GM19455 (cell line): ENCODE measurements around the gene TNRC6C.

ENCODE experiments used
- ATAC-seq: cut with Tn5 transposase; IDR thresholded peaks from one replicate; pipeline ENCODE4 v1.9.1; 2021; ENCODE audit not compliant: unreplicated experiment

Gene TNRC6C

DNA sequence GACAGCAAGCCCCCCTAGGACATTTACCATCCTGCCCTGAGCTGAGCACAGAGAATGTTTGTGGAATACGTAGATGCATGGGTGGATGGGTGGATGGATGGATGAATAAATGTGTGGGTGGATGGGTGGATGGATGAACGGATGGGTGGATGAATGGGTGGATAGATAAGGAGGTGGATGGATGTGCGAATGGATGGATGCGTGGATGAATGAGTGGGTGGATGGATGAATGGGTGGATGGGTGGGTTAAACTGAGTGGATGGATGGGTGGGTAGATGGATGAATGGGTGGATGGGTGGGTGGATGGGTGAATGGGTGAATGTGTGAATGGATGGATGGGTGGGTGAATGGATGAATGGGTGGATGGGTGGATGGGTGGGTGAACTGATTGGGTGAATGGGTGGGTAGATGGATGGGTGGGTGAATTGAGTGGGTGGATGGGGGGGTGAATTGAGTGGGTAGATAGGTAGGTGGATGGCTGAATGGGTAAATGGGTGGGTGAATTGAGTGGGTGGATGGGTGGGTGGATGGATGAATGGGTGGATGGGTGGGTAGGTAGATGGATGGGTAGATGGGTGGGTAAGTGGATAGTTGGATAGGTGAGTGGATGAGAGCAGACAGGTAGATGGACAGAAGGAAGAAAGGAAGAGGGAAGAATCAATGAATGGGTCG, 164.9 kb downstream of the TNRC6C start:
- ATAC-seq, result no peak

- no peak for ATAC-seq
Observed at GRCh38 chr17:78124081-78124835, 165.8 kb downstream of the TNRC6C start.

- ATAC-seq, result no peak
Observed at GRCh38 chr17:78124836-78125137, 166.3 kb downstream of the TNRC6C start.

- ATAC-seq, result no peak
Observed at GRCh38 chr17:78125138-78125913, 166.8 kb downstream of the TNRC6C start.

GRCh38 chr17:78125976-78126894, 167.7 kb downstream of the TNRC6C start:
- ATAC-seq, result no peak

- no peak for ATAC-seq
Observed at GRCh38 chr17:78126895-78127238, 168.4 kb downstream of the TNRC6C start.

DNA sequence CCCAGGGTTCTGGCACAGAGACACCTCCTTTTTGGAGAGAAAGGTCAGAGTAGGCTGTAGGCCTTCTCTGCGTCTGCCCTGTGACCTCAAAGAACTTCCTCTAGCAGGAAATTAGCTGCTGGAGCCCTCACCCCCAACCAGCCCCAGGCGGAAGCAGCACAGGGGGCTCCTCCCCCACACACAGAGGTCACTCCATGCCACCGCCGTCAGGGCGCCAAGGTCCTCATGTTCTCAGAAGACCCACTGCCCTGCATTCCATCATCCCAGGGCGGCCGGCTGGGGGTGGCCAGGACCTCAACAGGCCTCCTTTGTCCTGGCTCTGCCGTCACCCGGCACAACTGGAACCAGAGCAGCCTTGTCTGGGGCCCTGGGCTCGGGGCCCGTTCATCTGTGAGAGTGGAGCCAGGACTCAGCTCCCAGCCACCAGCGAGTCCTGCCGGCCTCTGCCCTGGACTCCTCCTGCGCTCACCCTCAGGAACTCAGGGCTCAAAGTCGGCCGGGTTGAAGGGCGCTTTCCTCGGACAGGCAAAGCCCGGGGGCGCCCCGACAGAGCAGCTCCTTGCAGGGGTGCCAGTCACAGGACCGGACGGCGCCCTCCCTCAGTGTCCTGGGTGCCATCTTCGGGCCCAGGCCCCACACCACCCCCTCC, 168.9 kb downstream of the TNRC6C start:
- ATAC-seq, result no peak

- no peak for ATAC-seq
Observed at GRCh38 chr17:78127888-78128550, 169.5 kb downstream of the TNRC6C start.

GRCh38 chr17:78128551-78129350, 170.2 kb downstream of the TNRC6C start, which contains the start of gene TMC6:
TSS of gene TMC6 (minus strand) at chr17:78128755. CDS start at chr17:78126832, 1,923 bp downstream.
- no peak for ATAC-seq

GRCh38 chr17:78129351-78130089, 171.0 kb downstream of the TNRC6C start:
- no peak for ATAC-seq

DNA sequence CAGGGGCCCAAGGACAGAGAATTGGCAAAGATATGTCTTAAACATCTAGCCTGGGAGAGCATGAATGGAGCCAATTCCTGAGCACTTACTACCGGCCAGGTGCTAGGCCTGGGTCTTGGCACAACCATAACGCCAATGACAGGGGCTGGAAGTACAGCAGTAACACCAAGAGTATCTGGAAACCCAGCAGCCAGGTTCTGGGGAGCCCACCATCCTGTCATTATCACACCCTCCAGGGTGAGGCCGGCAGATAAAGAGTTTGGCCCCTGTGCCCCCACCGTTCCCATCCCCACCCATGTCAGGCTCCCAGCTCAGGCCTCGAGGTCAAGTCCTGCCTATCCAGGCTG, 171.6 kb downstream of the TNRC6C start:
- no peak for ATAC-seq

DNA sequence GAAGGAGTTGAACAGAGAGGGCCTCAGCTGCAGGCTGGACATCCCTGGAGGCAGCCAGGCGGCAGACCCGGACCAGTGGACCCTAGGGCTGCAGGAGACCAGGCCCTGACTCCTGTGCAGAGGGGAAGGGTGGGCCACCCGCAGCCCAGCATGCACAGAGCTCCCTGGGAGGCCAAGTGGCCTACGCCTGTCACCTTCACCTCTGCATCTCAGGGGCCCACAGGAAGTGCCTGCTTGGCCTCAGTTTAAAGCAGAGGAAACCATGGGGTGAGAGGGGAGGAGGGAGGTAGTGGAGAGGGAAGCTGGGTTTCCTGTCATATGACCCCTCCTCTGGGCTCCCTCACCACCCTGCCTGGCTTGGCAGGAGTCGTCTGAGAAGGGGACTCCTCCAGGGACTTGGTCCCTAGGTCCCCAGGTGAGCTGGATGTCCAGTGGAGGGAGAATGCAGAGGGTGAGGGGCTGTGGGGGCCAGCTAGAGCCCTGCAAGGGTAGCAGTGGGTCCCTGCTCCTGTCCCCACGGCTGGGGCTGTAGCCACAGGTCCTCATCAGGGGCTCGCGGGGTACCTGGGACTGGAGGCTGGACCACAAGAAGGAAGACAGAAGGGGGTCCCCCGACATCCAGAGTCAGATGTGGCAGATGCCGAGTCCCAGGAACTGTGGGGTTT, 172.1 kb downstream of the TNRC6C start, which contains the start of gene TMC8:
Gene TMC8, plus strand, starts transcription at position 335 of the 665 bp plus-strand sequence. CDS start 818 bp downstream, outside the sequence.
- ATAC-seq, result no peak

DNA sequence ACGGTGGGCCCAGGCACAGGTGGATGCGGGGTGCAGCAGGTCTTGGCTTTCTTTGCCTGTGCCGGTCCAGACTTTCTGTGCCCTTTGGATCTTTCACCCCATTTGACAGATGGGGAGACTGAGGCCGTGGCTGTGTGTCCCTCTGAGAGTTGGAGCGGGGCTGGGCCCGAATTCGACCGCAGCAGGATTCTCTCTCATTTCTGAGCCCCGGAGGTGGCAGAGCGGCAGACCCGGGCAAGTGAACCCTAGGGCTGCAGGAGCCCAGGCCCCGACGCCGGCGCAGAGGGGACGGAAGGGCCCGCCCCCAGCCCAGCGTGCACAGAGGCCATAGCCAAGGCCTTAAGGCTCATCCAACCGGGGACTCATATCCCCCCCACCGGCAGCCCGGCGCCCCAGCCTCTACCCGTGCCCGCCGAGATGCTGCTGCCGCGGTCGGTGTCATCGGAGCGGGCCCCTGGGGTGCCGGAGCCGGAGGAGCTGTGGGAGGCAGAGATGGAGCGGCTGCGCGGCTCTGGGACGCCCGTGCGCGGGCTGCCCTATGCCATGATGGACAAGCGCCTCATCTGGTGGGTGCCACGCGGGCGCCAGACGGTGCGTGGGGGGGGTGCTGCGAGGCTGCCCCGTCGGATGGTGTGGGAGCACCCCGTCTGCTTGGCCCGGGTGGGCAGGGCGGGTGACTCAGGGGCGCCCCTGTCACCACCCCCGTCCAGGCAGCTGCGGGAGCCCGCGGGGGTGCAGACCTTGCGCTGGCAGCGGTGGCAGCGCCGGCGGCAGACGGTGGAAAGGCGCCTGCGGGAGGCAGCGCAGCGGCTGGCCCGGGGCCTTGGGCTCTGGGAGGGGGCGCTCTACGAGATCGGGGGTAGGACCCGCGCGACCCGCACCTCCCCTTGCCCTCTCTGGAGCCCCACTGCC, 172.9 kb downstream of the TNRC6C start:
- ATAC-seq, result no peak

DNA sequence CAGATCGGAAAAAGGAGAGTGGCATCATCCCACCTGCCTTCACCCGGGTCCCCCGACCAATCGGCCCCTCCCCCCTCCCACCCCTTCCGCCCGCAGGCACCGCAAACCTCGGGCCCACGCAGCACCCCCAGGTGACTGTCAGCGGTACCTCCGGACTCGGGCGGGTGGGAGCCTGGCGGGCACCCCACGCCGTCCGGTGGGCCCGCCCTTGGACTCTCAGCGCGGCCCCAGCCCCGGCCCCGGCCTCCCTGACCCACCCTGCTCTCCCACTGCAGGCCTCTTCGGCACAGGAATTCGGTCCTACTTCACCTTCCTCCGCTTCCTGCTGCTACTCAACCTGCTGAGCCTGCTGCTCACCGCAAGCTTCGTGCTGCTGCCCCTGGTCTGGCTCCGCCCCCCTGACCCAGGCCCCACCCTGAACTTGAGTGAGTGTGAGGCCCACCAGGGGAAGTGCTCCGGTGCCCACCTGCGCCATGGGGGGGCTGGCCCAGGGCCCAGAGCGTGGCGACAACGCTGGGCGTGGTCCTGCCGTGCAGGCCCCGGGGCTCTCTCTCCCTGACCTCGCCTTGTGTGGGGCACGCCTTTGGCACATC, 173.7 kb downstream of the TNRC6C start:
- no peak for ATAC-seq

- ATAC-seq, result no peak
Observed at GRCh38 chr17:78132767-78133178, 174.3 kb downstream of the TNRC6C start.

GRCh38 chr17:78133179-78133951, 174.9 kb downstream of the TNRC6C start:
- no peak for ATAC-seq
